ENCODE measurements around the gene CCNA1.

The CCNA1 gene

DNA sequence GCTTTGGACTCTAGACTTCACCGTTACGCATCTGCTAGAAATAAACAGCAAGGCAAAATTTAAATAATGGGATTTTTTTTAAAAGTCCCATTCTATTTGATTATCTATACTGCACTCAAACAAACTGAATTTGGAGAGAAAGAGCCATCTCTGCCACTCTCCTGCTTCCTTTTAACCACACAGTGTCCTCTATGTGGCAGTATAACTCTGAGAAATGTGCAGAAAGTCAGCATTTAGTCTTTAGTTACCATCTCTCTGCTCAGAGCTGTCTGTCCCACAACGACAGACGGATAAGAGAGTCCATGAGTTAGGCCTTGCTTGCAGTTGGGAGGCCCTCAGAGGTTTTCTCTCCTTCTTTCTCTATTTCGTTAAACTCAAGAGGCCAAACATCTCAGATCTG is 21.2 kb downstream of the CCNA1 start:
- no peak for DNase-seq

DNA sequence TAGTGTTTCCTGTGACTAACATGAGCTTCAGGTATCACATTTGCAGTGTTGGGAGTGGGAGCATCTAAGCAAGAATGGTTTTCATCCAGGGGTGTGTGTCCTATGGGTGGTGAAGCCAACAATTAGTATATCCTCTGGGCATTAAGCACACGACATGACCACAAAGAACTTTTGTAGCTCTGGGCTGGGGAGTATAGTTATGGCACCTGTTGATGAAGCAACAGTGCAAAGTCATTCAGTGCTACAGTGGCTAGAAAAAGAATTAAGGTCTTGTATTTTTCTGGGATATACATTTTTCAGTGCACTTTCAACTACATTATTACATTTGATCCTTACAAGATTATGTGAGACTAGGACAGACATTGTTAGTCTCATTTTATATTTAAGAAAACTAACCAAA is 21.8 kb downstream of the CCNA1 start:
- no peak for DNase-seq

DNA sequence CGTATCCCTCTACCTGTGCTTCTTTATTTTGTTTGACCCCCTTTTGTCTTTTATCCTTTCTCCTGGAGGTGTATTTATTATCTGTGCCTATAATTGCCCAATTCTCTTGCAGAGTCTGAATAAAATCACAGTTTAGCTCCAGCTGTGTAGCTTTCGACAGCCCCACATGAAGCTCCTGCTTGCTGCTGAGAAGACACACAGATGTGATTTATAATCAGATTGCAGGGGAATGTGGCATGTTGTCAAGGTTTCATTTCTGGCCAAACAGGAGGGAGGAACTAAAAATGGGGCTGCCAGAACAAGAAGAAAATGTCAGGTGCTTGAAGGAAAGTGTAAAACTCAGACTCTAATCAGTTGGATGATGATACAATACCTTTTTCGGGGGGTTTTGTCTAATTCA is 22.7 kb downstream of the CCNA1 start:
- DNase-seq, result no peak

DNA sequence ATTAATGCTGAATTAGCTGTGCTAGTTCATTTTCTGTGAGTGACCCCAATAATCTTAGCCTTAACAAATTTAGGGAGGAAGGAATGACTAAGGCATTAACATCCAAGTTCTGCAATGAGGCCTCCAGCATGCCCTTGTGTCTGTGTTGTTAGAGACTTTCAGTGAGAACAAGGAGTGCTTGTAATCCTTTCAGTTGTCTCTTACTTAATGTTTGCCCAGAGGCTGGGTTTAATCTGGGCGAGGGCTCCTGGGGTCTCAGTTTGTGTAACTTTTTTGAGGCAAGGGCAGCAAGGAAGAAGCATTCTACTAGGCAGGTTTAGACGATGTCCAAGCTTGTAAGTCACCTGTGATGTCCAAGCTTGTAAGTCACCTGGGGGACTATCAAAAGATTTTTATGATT is 24.3 kb downstream of the CCNA1 start:
- no peak for DNase-seq

DNA sequence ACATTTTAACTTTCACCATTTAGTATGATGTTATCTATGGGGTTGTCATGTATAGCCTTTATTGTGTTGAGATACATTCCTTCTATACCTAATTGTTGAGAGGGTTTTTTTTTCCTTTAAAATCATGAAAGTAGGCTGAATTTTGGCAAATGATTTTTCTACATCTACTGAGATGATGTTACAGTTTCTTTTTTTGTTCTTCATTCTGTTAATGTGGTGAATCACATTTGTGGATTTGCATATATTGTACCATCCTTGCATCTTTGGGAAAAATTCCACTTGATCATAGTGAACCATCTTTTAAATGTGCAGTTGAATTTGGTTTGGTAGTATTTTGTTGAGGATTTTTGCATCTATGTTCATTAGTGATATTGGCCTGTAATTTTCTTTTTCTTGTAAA is 29.2 kb downstream of the CCNA1 start:
- DNase-seq, result no peak

DNA sequence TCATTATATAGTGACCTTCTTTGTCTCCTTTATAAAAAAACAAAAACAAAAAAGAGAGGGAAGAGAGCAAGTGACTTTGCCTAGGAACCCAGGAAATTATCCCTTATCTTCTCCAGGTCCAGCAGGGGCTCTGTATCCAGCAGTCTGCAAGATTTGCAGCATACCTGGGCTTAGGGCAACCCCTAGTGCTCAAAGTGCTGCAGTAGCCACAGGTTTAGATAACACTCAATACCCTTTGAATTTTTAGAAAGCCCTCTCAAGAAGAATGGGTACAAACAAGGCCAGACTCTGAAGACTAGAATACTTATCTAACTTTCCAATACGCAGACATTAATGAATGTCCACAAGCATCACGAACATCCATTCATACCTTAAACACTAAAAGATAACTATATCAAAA is 43.2 kb downstream of the CCNA1 start:
- DNase-seq, result no peak

DNA sequence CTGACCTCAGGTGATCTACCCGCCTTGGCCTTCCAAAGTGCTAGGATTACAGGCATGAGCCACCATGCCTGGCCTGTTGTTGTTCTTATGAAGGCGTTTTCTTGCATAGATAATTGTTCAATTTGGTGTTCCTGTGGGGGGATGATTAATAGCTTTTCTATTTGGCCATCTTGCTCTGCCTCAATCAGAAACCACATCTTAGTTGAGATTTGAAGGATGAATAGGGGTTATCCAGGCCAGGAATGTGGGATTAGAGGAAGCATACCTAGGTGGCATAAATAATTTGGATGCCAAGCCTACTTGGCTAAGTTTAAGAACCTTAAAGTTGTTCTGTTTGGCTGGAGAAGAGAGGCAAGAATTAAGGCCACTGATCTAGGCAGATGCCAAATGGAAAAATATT is 44.4 kb downstream of the CCNA1 start:
- DNase-seq, result no peak

DNA sequence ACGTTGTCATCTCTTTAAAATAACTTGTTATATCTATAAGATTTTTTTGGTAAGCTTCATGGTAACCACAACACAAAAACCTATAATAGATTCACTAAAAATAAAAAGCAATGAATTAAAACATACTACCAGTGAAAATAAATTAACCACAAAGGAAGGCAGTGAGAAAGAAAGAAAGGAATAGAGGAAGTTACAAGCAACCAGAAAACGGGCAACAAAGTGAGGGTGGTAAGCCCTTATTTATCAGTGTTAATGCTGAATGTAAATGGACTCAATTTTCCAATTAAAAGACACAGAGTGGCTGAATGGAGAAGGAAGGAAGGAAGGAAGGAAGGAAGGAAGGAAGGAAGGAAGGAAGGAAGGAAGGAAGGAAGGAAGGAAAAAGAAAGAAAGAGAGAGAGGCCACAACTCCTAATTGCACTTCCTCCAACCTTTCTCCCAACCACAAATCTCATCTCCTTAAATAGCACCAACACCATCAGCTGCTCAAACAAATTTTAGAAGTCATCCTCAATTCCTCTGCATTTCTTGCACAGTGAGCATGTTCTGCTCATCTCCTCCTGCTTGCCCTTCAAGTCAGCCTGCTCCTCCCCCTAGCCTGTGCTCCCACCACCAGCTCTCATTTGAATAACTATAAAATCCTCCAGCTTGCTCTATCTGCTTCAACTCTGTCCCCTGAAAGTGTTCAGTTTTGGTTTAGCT is 48.6 kb downstream of the CCNA1 start:
- no peak for DNase-seq

DNA sequence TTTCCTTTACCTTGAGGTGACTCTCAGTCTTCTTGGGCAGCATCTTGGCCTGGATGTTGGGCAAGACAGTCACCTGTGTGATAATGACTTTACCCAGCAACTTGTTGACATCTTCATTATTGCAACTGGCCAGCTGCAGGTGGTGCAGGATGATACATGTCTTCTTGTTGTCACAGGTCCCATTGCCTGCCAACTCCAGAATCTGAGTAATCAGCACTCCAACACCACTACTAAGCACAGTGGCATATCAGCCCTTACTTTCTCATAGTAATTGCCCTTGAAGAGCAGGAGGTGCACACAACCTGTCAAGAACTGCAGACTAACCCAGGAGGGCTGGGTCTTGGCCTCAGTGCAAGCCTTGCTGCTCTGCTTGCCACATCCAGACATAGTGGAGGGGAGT is 57.8 kb downstream of the CCNA1 start:
- no peak for DNase-seq

Data from nucleus accumbens (tissue), 56 donors.